Osteocyte (in vitro differentiated cells): Measurements from ENCODE around the gene ZNF273. TPM values are rescaled to one million over a fixed set of nuclear protein-coding genes. Genes with fewer than 3 reads are reported as not detected.

Source experiments
- DNase-seq: peaks from one replicate; pipeline ENCODE4 v3.0.0; 2021; ENCODE audit warnings: mixed read lengths; ENCODE audit not compliant: unreplicated experiment; ENCODE audit errors: extremely low spot score
- H3K27ac Mint-ChIP-seq: one replicate; pipeline ENCODE4 v1.8.0; 2021; ENCODE audit warnings: mild to moderate bottlenecking, mixed read lengths; ENCODE audit not compliant: unreplicated experiment
- H3K27me3 Mint-ChIP-seq: one replicate; pipeline ENCODE4 v1.8.0; 2021; ENCODE audit warnings: mixed read lengths; ENCODE audit not compliant: unreplicated experiment
- H3K36me3 Mint-ChIP-seq: one replicate; pipeline ENCODE4 v1.8.0; 2021; ENCODE audit warnings: mixed read lengths; ENCODE audit not compliant: unreplicated experiment
- H3K4me1 Mint-ChIP-seq: one replicate; pipeline ENCODE4 v1.8.0; 2021; ENCODE audit warnings: mixed read lengths; ENCODE audit not compliant: unreplicated experiment
- H3K4me3 Mint-ChIP-seq: one replicate; pipeline ENCODE4 v1.8.0; 2021; ENCODE audit warnings: mild to moderate bottlenecking, moderate library complexity, mixed read lengths; ENCODE audit not compliant: unreplicated experiment
- H3K9me3 Mint-ChIP-seq: one replicate; pipeline ENCODE4 v1.8.0; 2021; ENCODE audit warnings: mixed read lengths; ENCODE audit not compliant: unreplicated experiment
- total RNA-seq: library from RNA; stranded (reverse); gene quantifications from 2 replicates; pipeline ENCODE4 v1.2.1, GENCODE V29; 2021
- TF ChIP-seq, protein P1 (sequence below): fragments of 200-600 bp; sonication (generic); IDR thresholded peaks from 2 replicates; pipeline ENCODE4 v1.5.0; 2021; ENCODE audit warnings: antibody characterized with exemption, mild to moderate bottlenecking, moderate library complexity

The ZNF273 gene
- total RNA-seq, 1 donor from 2014 or later: 1.8 TPM

DNA sequence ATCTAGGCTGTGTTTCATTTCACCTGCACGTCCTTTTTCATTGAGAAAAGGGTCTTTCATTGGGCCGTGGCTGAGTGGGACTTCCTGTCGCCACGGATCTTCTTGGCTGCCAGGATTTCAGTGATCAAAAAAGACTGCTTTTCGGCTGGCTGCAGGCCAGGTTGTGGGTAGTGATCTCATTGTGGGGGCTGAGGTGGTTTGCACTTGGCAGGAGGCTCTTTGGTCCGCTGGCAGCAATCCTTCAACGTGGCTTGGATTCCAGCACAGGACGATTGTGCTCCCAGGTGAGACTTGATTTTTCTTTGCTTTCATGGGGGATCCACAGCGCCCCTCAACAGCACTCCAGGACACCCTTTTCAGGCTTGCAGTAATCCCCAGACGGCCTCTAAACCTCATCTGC lies 29.0 kb upstream of the ZNF273 start:
- Mint-ChIP-seq H3K27me3 (no peaks in the 10 kb centered on the region), H3K9me3 (peaks cover 10% of the 10 kb centered on the region), H3K36me3 (no peaks in the 10 kb centered on the region), H3K4me1 (no peaks in the 10 kb centered on the region), H3K4me3 (no peak overlapping the region), H3K27ac (no peak overlapping the region)
- peak; percentile 63 for DNase-seq
- TF ChIP-seq, protein P1, sequence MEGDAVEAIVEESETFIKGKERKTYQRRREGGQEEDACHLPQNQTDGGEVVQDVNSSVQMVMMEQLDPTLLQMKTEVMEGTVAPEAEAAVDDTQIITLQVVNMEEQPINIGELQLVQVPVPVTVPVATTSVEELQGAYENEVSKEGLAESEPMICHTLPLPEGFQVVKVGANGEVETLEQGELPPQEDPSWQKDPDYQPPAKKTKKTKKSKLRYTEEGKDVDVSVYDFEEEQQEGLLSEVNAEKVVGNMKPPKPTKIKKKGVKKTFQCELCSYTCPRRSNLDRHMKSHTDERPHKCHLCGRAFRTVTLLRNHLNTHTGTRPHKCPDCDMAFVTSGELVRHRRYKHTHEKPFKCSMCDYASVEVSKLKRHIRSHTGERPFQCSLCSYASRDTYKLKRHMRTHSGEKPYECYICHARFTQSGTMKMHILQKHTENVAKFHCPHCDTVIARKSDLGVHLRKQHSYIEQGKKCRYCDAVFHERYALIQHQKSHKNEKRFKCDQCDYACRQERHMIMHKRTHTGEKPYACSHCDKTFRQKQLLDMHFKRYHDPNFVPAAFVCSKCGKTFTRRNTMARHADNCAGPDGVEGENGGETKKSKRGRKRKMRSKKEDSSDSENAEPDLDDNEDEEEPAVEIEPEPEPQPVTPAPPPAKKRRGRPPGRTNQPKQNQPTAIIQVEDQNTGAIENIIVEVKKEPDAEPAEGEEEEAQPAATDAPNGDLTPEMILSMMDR: no peak

GRCh38 chr7:64874562-64875250 lies 28.4 kb upstream of the ZNF273 start:
- Mint-ChIP-seq H3K4me3 (no peak overlapping the region), H3K27ac (no peak overlapping the region), H3K36me3 (no peaks in the 10 kb centered on the region), H3K9me3 (peaks cover 10% of the 10 kb centered on the region), H3K4me1 (no peaks in the 10 kb centered on the region), H3K27me3 (no peaks in the 10 kb centered on the region)
- TF ChIP-seq, protein P1: no peak
- DNase-seq: peak; percentile 73

- Mint-ChIP-seq H3K9me3 (peaks cover 10% of the 10 kb centered on the region), H3K27me3 (no peaks in the 10 kb centered on the region)
- TF ChIP-seq, protein P1: no peak
Observed at GRCh38 chr7:64875258-64875657, 27.8 kb upstream of the ZNF273 start.

GRCh38 chr7:64875658-64876406 lies 27.2 kb upstream of the ZNF273 start:
- TF ChIP-seq, protein P1: no peak
- Mint-ChIP-seq H3K27ac (no peak overlapping the region), H3K36me3 (no peaks in the 10 kb centered on the region)

More at GRCh38 chr7:64875258-64875657, 27.8 kb upstream of the ZNF273 start:
- peak; percentile 74 for DNase-seq
- Mint-ChIP-seq H3K4me1 (no peaks in the 10 kb centered on the region), H3K4me3 (no peak overlapping the region), H3K27ac (no peak overlapping the region), H3K36me3 (no peaks in the 10 kb centered on the region)

More at GRCh38 chr7:64875658-64876406, 27.2 kb upstream of the ZNF273 start:
- Mint-ChIP-seq H3K9me3 (peaks cover 10% of the 10 kb centered on the region), H3K27me3 (no peaks in the 10 kb centered on the region), H3K4me1 (no peaks in the 10 kb centered on the region), H3K4me3 (no peak overlapping the region)
- DNase-seq: peak; percentile 51
